HG03139 (cell line): ENCODE measurements around the gene MYH7B.

Experiments
- ATAC-seq: cut with Tn5 transposase; IDR thresholded peaks from one replicate; pipeline ENCODE4 v1.9.1; 2021; ENCODE audit not compliant: unreplicated experiment

Gene MYH7B

DNA sequence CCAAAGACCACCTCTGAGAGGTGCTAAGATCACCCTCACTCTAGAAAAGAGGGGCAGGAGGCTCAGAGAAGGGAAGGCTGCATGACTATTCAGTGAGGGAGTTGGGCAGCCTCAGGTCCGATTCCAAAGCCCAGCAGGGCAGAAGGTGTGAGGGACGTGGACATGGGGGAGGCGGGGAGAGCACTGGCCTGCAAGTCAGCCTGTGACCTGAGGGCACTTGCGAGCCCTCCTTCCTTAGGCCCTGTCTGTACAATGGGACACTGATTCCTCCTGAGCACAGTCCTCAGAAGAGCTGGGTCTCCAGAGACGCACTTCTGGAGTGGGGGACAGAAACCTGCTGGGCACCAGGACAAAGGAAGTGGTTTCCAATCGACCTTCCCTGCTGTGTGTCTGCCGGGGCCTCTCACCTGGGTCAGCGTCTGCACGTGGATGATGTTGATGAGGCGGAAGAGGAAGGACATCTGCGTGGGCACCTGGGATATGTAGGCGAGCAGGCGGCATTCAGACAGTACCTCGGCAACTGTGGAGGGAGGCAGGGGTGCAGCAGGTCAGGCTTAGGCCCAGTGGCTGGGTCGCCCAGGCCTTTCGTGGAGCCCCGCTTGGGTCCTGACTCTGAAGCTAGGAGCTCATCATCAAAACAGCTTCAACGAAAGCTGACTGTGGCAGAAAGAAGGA lies 48.5 kb downstream of the MYH7B start:
- no peak for ATAC-seq

DNA sequence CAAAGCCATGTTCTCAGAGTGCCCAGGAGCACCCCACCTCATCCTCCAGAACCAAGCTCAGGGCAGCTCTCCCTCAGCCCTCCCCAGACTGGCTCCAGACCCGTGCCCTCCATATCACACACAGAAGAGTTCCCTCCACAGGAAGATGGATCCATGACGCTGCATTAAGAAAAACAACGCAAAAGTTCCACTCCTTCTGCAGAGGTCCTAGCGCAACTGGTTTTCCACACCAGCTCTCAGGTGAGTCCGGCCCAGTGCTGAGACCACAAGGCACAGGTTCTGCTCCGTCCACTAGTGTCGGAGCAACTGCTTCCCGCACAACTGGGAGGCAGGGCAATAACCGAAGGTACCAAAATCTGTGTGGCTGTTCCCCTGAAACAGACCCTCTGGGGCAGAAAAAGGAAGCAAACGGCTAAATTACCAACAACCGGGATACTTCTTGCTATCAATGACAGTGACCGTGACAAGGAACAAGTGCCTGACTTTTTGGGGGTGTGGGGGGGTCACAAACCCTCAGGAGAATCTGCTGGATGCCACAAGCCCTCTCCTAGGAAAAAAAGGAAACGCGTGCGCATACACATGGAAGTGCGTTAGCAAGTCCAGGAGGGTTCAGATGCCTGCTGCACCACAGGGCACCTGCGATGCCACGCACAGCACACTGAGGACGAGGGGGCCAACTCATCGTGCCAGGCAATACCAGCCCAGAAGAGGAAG lies 49.2 kb downstream of the MYH7B start:
- ATAC-seq = no peak
